ENCODE results near the gene SLC25A10.

GRCh38 chr17:81695211-81695610 is 16.9 kb upstream of the SLC25A10 start:
- TF ChIP-seq SMC3 (conservative IDR thresholded peaks at IDR 0.05; ENCODE audit: poor library complexity) (no peak), CTCF (IDR thresholded peaks at IDR 0.05; ENCODE audit: poor library complexity, severe bottlenecking) (no peak), EP300 (conservative IDR thresholded peaks at IDR 0.05; ENCODE audit: poor library complexity, severe bottlenecking) (no peak), POLR2AphosphoS5 (IDR thresholded peaks at IDR 0.05) (no peak)

Data from neural cell (in vitro differentiated cells).